ENCODE measurements around the gene DEPDC4. TPM values are rescaled to one million over a fixed set of nuclear protein-coding genes. Genes with fewer than 3 reads are reported as not detected.
"Not testable (repeated sequence)": the region's sequence is repeated elsewhere in the genome, so short reads cannot be mapped to it uniquely, and the experiment has no call there.

The DEPDC4 gene
- total RNA-seq, 2 experiments from 2014 or later, result 2.0 to 2.3 TPM

DNA sequence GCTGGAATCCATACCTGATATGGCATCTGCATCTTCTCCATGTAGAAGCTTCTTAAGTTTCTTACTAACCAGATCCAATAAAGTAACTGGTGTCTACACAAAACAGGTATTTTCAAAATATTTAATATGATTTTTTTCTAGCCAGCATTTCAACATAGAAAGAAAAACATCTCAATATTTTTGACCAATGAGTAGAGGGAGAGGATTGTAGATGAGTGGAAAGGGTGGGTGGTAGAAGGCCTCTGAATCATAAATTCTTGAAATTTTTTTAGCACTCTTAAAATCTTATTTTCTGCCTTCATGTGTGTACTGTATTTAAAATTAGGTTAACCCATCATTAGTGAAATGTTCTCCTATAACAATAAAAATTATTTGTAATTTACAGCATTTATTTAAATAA is 18.0 kb downstream of the DEPDC4 start:
- ATAC-seq (ENCODE audit: low read depth), result no peak
- Mint-ChIP-seq H3K27ac (no peak overlapping the region), H3K9me3 (no peaks in the 10 kb centered on the region), H3K4me3 (no peak overlapping the region), H3K4me1 (no peaks in the 10 kb centered on the region), H3K27me3 (no peaks in the 10 kb centered on the region), H3K36me3 (no peaks in the 10 kb centered on the region)
- POLR2A ChIA-PET, result no interaction called here
- no peak for DNase-seq

DNA sequence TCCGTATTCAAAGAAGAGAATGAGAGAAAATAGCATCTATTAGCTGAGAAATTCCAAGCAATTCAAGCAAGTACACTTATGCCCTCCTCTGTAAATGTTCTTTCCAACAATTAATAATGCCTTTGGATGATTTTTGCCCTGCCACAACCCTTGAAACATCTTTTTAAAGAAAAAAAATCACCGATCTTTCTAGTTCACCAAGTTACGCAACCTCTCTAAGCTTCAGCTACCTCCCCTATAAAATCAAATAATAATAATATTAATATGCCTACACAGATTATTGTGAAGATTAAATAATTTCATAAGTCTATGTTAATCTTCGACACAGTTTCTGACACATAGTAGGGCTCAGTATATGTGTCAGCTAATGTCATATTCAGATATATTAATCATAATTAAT is 19.1 kb downstream of the DEPDC4 start:
- DNase-seq (no peak), ATAC-seq (ENCODE audit: low read depth) (no peak)
- no peak overlapping the region for H3K4me3 Mint-ChIP-seq
- H3K27ac Mint-ChIP-seq, result no peak overlapping the region
- H3K4me1 Mint-ChIP-seq, result no peaks in the 10 kb centered on the region
- H3K27me3 Mint-ChIP-seq, result no peaks in the 10 kb centered on the region
- no peaks in the 10 kb centered on the region for H3K9me3 Mint-ChIP-seq
- POLR2A ChIA-PET, result no interaction called here
- no peaks in the 10 kb centered on the region for H3K36me3 Mint-ChIP-seq

DNA sequence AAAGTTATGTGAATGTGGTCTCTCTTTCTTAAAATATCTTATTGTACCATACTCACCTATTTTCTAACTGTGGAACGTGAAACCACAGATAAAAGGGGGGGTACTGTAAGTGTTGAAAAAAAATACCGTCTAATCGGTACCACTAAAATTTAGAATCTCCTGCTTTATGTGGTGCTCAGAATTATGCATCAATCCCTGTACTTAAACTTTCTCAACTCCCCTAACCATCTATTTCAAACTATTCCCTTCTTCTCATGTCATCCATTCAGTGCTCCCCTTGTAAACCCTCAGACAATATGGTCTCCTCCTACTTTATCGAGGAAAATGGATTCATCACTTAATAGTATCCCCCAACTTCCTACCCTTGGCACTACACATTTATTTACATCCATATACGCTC is 23.7 kb downstream of the DEPDC4 start:
- H3K27me3 Mint-ChIP-seq, result no peaks in the 10 kb centered on the region
- no peak for DNase-seq

DNA sequence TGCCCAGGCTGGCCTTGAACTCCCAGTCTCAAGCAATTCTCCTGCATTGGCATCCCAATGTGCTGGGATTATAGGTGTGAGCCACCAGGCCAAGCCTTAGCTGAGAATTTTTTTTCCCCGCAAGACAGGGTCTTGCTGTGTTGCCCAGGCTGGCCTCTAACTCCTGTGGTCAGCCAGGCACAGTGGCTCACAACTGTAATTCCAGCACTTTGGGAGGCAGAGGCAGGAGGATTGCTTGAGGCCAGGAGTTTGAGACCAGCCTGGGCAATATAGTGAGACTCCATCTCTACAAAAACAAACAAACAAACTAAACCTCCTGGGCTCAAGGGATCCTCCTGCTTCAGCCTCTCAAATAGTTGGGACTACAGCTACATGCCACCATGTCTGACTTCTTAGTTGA is 27.3 kb downstream of the DEPDC4 start:
- no peak overlapping the region for H3K4me3 Mint-ChIP-seq
- H3K4me1 Mint-ChIP-seq, result no peaks in the 10 kb centered on the region
- no peaks in the 10 kb centered on the region for H3K9me3 Mint-ChIP-seq
- ATAC-seq (ENCODE audit: low read depth), result no peak
- H3K27ac Mint-ChIP-seq, result no peak overlapping the region
- POLR2A ChIA-PET, result no interaction called here
- no peak for DNase-seq
- no peaks in the 10 kb centered on the region for H3K36me3 Mint-ChIP-seq
- H3K27me3 Mint-ChIP-seq, result no peaks in the 10 kb centered on the region

More for the DNA sequence above, 23.7 kb downstream of the DEPDC4 start:
- Mint-ChIP-seq H3K27ac (no peak overlapping the region), H3K4me3 (no peak overlapping the region), H3K9me3 (no peaks in the 10 kb centered on the region), H3K36me3 (no peaks in the 10 kb centered on the region), H3K4me1 (no peaks in the 10 kb centered on the region)
- POLR2A ChIA-PET, result no interaction called here
- no peak for ATAC-seq (ENCODE audit: low read depth)

DNA sequence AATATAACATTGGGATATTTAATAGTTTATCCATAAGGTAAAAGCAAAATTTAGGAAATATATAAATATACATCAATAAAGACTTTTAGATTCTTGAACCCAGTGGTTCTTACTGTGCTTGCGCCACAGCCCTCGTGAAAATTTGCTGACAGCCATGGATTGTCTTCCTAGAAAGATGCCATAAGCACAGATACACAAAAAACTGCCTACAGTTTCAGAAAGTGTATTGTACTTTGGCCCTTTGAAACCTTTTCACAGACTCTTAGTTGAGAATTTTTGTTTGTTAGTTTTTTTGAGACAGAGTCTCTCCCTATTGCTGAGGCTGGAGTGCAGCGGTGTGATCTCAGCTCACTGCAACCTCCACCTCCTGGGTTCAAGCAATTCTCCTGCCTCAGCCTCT is 28.1 kb downstream of the DEPDC4 start:
- H3K27me3 Mint-ChIP-seq, result no peaks in the 10 kb centered on the region
- no peaks in the 10 kb centered on the region for H3K9me3 Mint-ChIP-seq
- DNase-seq (no peak), ATAC-seq (ENCODE audit: low read depth) (no peak)
- no peaks in the 10 kb centered on the region for H3K4me1 Mint-ChIP-seq
- H3K4me3 Mint-ChIP-seq, result no peak overlapping the region
- no peaks in the 10 kb centered on the region for H3K36me3 Mint-ChIP-seq
- POLR2A ChIA-PET, result no interaction called here
- H3K27ac Mint-ChIP-seq, result no peak overlapping the region

DNA sequence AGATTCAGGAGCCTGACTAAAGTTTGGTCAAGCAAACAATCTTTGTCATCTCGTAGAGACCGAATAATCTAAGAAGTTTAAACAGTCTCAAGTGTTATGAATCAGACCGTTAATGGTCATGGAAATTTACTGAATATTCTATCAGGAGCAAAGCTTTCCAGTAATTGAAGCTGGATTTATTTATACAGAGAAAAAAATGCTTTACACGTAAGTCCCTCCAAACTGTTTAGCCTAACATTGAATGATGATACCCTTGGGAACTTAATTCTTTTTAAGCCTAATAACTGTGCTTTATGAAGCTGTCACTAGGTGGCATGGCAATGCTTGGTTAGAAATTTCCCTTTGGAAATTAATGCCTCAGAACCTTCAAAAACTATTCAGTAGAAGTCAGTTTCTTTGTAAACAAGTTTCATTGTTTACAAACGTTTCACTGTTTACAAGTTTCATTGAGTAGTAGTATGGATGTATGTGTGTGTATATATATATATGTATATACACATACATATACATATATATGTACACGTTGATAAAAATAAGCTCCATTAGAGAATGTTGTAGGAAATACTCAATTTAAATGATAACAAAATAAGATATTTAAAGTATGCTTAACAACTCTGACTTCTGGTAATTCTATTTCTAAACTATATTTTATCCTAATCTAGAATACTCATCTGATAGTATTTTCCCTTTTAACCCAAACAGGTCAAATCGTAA is 32.1 kb downstream of the DEPDC4 start:
- POLR2A ChIA-PET, result interaction anchor here (0.7 kb wide), 1 partner anchor 170 kb away, joined by 3 read pairs; no protein-coding TSS in a partner anchor
- no peak overlapping the region for H3K4me3 Mint-ChIP-seq
- DNase-seq (no peak), ATAC-seq (ENCODE audit: low read depth) (no peak)
- H3K27me3 Mint-ChIP-seq, result no peaks in the 10 kb centered on the region
- H3K36me3 Mint-ChIP-seq, result no peaks in the 10 kb centered on the region
- no peak overlapping the region for H3K27ac Mint-ChIP-seq
- H3K4me1 Mint-ChIP-seq, result no peaks in the 10 kb centered on the region
- no peaks in the 10 kb centered on the region for H3K9me3 Mint-ChIP-seq

DNA sequence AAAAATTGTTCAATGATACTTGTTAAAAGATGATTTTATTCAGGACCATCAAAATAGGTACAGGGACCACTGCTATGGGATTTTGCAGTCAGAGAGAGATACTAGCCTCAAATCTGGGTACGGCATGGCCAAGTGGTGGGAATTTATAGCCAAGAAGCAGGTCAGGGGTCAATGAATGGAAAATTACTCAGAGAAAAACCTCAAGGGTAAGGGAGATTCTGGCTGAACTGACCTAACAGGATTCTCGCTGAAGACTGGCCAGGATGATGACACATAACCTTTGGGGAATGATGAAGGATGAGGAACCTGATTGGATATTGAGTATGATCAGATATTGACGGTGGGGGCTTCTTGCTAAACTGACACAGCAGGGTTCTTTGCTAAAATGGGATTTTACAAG is 32.7 kb downstream of the DEPDC4 start:
- no peak for DNase-seq
- Mint-ChIP-seq H3K36me3 (no peaks in the 10 kb centered on the region), H3K27me3 (no peaks in the 10 kb centered on the region), H3K4me1 (no peaks in the 10 kb centered on the region), H3K9me3 (no peaks in the 10 kb centered on the region), H3K27ac (no peak overlapping the region), H3K4me3 (no peak overlapping the region)
- no peak for ATAC-seq (ENCODE audit: low read depth)
- POLR2A ChIA-PET, result no interaction called here

DNA sequence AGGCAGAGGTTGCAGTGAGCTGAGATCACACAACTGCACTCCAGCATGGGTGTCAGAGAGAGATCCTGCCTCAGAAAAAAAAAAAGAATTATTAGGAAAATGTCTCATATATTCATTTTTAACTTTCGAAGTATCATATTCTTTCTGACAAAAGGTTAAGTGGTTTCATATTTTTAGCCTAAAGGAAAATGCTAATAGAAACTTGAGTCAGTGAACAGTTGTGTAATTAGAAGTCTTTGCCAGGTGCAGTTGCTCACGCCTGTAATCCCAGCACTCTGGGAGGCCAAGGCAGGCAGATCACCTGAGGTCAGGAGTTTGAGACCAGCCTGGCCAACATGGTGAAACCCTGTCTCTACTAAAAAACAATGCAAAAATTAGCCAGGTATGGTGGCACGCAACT is 35.0 kb downstream of the DEPDC4 start:
- H3K4me1 Mint-ChIP-seq; POLR2A ChIA-PET; H3K9me3 Mint-ChIP-seq; H3K4me3 Mint-ChIP-seq; H3K27me3 Mint-ChIP-seq; H3K27ac Mint-ChIP-seq; H3K36me3 Mint-ChIP-seq; DNase-seq; ATAC-seq (ENCODE audit: low read depth): not testable (repeated sequence)

DNA sequence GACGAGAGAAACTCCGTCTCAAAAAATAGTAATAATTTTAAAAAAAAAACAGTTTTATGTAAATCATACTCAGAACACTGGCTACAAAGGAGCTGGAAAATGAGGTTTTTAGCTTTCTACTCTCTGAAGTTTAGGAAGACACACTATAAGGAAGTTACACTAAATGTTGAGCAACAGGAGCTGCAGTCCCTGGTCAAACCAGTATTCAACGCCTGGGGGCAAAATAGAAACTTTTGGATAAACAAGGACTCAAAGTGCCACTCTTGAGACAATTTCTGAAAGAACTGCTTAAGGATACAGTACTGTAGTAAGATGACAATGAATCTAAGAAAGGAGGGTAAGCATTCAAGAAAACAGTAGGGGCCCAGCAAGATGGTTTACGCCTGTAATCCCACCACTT is 37.0 kb downstream of the DEPDC4 start:
- POLR2A ChIA-PET, result interaction anchor here (0.6 kb wide), 1 partner anchor 9 kb away, joined by 3 read pairs; no protein-coding TSS in a partner anchor
- H3K9me3 Mint-ChIP-seq, result no peaks in the 10 kb centered on the region
- DNase-seq, result no peak
- H3K27me3 Mint-ChIP-seq, result no peaks in the 10 kb centered on the region
- no peak overlapping the region for H3K27ac Mint-ChIP-seq
- ATAC-seq (ENCODE audit: low read depth), result no peak
- no peak overlapping the region for H3K4me3 Mint-ChIP-seq
- no peaks in the 10 kb centered on the region for H3K4me1 Mint-ChIP-seq
- no peaks in the 10 kb centered on the region for H3K36me3 Mint-ChIP-seq

DNA sequence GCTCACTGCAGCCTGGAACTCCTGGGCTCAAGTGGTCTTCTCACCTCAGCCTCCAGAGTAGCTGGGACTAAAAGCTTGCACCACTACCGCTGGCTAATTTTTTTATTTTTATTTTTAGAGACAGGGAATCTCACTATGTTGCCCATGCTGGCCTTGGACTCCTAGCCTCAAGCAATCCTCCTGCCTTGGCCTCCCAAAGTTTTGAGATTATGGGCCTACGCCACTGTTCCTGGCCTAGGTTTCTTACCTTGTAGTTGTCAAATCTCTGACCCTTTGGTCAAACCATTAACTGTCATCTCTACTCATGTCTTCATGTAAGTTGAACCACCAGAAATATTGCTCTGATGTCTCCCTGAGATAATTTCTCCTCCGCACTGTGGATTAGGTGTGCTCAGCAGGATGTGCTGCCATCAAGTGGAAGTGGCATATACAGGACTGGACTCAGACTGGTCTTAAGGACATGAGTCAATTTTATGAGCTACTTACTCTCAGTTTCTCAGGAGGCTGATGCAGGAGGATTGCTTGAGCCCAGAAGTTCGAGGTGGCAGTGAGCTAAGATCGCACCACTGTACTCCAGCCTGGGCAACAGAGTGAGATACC is 37.7 kb downstream of the DEPDC4 start:
- DNase-seq, result no peak
- POLR2A ChIA-PET, result interaction anchor here (0.6 kb wide), 2 partner anchors 8 to 337 kb away, joined by 3 read pairs; no protein-coding TSS in a partner anchor

DNA sequence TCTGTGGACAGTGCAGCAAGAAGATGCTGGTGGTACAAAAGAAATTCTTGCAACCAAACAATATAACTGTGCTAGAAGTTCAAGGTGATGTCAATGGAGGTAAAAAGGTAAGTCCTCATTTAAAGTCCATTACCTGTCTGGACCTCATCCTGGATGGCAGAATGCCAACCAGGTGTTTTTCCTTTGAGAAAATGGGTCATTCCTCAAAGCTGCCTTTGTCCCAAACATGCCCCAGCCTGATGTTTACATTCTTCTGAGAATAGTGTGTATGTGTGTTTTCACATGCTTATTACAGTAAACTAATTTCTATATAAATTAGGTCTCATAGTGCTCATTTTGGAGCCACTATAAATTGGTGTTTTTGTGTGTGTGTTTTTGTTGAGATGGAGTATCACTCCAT is 41.4 kb downstream of the DEPDC4 start:
- no peak for ATAC-seq (ENCODE audit: low read depth)
- H3K9me3 Mint-ChIP-seq, result no peaks in the 10 kb centered on the region
- POLR2A ChIA-PET, result no interaction called here
- no peak overlapping the region for H3K4me3 Mint-ChIP-seq
- peaks cover 2% of the 10 kb centered on the region for H3K36me3 Mint-ChIP-seq
- DNase-seq, result no peak
- H3K27me3 Mint-ChIP-seq, result no peaks in the 10 kb centered on the region
- no peak overlapping the region for H3K27ac Mint-ChIP-seq
- H3K4me1 Mint-ChIP-seq, result no peaks in the 10 kb centered on the region

More for the DNA sequence above, 37.7 kb downstream of the DEPDC4 start:
- no peaks in the 10 kb centered on the region for H3K27me3 Mint-ChIP-seq
- no peaks in the 10 kb centered on the region for H3K9me3 Mint-ChIP-seq
- no peak overlapping the region for H3K4me3 Mint-ChIP-seq
- no peaks in the 10 kb centered on the region for H3K36me3 Mint-ChIP-seq
- ATAC-seq (ENCODE audit: low read depth), result no peak
- H3K4me1 Mint-ChIP-seq, result no peaks in the 10 kb centered on the region
- no peak overlapping the region for H3K27ac Mint-ChIP-seq

DNA sequence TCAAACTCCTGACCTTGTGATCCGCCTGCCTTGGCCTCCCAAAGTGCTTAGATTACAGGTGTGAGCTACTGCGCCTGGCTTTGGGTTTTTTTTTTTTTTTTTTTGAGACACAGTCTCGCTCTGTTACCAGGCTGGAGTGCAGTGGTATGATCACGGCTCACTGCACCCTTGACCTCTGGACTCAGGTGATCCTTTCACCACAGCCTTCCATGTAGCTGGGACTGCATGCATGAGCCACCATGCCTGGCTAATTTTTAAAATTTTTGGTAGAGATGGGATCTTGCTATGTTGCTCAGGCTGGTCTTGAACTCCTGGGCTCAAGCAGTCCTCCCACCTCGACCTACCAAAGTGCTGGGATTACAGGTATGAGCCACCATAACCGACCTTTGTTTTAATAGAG is 44.7 kb downstream of the DEPDC4 start:
- ATAC-seq (ENCODE audit: low read depth); H3K4me1 Mint-ChIP-seq; H3K36me3 Mint-ChIP-seq; H3K27me3 Mint-ChIP-seq; H3K4me3 Mint-ChIP-seq; H3K27ac Mint-ChIP-seq; POLR2A ChIA-PET; DNase-seq; H3K9me3 Mint-ChIP-seq: not testable (repeated sequence)

DNA sequence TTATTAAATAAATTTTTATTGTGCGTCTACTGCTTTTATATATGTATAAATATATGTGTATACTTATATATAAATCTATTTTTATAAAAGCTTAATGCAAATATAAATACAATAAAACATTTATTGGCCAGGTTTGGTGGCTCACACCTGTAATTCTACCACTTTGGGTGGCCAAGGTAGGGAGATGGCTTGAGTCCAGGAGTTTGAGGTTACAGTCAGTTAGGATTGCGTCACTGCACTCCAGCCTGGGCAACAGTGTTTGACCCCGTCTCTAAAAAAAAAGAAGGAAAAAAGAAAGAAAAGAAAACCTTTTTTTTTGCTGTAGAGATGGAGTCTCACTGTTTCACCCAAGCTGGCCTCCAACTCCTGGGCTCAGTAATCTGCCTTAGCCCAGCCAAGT is 45.4 kb downstream of the DEPDC4 start:
- POLR2A ChIA-PET, result interaction anchor here (0.6 kb wide), 1 partner anchor 8 kb away, joined by 3 read pairs; no protein-coding TSS in a partner anchor
- no peak overlapping the region for H3K4me3 Mint-ChIP-seq
- no peak overlapping the region for H3K27ac Mint-ChIP-seq
- H3K9me3 Mint-ChIP-seq, result no peaks in the 10 kb centered on the region
- ATAC-seq (ENCODE audit: low read depth) (no peak), DNase-seq (no peak)
- H3K4me1 Mint-ChIP-seq, result no peaks in the 10 kb centered on the region
- no peaks in the 10 kb centered on the region for H3K27me3 Mint-ChIP-seq
- peaks cover 5% of the 10 kb centered on the region for H3K36me3 Mint-ChIP-seq

DNA sequence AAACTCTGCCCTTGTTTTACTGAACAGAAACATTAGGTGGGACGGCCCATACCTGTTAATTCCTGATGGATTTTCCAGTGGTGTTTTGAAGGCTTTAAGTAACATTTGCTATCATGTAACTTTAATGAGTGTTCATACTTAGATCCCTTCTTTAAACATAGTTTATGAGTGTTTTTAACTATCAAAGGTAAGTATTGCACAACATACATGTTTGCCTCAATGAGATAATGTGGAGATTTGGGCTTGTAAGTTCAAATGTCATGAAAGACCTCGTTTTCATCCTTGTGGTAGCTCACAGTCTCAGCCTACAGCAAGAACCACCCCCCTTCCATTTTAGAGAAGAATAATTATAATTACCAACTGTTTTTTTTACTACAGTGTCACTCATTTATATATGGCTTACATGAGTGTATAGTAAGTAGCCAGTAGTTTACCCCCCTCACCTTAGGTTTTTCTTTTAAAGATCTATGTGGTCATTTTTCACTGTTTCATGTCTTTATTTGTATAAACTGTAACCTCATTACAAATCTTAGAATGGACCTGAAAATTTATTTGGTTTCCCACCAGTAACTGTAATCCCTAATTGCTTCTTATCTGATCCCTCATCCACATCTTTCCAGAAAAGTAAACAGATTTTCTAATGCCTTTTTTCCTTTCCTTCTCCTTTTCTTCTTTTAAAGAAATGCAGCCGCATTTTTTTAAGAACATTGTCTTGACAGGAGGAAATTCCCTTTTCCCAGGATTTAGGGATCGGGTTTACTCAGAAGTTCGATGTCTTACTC is 47.4 kb downstream of the DEPDC4 start:
- Mint-ChIP-seq H3K9me3 (no peaks in the 10 kb centered on the region), H3K4me3 (no peak overlapping the region), H3K36me3 (peaks cover 8% of the 10 kb centered on the region), H3K4me1 (peaks cover 4% of the 10 kb centered on the region), H3K27me3 (no peaks in the 10 kb centered on the region), H3K27ac (no peak overlapping the region)
- POLR2A ChIA-PET, result no interaction called here
- DNase-seq, result no peak
- ATAC-seq (ENCODE audit: low read depth), result no peak

Data from activated naive CD8-positive, alpha-beta T cell treated with anti-CD3 and anti-CD28 coated beads, Interleukin-2, amount 10 ng/mL, durations not matched to agents 7 days and 5 days (primary cell).